ENCODE data around the gene FADD.

DNA sequence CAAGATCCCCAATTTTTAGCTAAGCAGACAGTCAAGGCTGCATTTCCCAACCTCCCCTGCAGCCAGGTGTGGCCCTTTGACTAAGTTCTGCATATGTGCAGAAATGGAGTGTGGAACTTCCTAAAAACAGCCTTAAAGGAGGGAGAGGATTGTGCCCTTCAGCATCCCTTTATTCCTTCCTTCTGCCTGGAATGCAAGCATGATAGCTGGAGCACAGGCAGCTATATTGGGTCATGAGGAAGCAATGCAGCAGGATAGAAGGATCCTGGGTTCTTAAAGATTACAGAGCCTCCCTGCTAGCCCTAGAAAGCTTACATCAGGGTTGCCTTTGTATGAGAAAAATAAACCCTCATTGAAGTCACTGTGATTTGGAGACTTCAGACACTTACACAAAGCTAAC is 29.9 kb downstream of the FADD start:
- TF ChIP-seq POLR2AphosphoS5 (IDR thresholded peaks at IDR 0.05; ENCODE audit: low read depth, low read length) = no peak
- TF ChIP-seq POLR2A (IDR thresholded peaks at IDR 0.05; ENCODE audit: low read depth, low read length) = no peak
- no peak for TF ChIP-seq TAF1 (IDR thresholded peaks at IDR 0.05; ENCODE audit: low read depth, low read length)
- TF ChIP-seq SPI1 (IDR thresholded peaks at IDR 0.05; ENCODE audit: low read depth, low read length) = no peak
- no peak for TF ChIP-seq PAX5 (IDR thresholded peaks at IDR 0.05; ENCODE audit: insufficient read depth, low read length, severe bottlenecking)
- TF ChIP-seq POU2F2 (IDR thresholded peaks at IDR 0.05; ENCODE audit: low read depth, low read length) = no peak

Measured in GM12891 (cell line).